Measurements from ENCODE around the gene MRPS21. TPM values are rescaled to one million over a fixed set of nuclear protein-coding genes. Genes with fewer than 3 reads are reported as not detected.
"Not testable (repeated sequence)": the region's sequence is repeated elsewhere in the genome, so short reads cannot be mapped to it uniquely, and the experiment has no call there.

Gene MRPS21
- total RNA-seq, 3 donors from 2014 or later (not counting 1 experiment from before 2014, with no cell fraction given) = 40.9 to 50.9 (median 42.2) TPM

DNA sequence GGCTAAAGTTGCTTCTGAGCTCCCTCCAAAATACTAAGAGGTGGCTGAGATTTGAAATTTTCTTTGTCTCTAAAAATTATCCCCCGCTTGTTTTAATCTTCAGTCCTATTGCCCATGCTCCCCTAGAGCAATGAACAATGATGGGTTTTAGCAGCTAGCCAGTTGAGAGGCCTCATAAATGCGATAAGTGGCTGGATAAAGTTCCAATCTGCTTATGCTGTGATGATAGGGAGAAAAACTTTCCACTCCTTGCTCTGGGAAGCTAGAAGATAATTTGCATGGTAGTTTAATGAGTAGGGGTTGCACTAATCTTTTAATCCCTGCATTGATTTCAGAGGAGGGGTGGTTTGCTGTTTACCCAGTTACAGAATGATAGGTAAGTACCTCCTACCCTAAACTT, 18.1 kb downstream of the MRPS21 start:
- intact Hi-C loops (cut with micrococcal nuclease) = no loop called here
- TF ChIP-seq, protein P1, sequence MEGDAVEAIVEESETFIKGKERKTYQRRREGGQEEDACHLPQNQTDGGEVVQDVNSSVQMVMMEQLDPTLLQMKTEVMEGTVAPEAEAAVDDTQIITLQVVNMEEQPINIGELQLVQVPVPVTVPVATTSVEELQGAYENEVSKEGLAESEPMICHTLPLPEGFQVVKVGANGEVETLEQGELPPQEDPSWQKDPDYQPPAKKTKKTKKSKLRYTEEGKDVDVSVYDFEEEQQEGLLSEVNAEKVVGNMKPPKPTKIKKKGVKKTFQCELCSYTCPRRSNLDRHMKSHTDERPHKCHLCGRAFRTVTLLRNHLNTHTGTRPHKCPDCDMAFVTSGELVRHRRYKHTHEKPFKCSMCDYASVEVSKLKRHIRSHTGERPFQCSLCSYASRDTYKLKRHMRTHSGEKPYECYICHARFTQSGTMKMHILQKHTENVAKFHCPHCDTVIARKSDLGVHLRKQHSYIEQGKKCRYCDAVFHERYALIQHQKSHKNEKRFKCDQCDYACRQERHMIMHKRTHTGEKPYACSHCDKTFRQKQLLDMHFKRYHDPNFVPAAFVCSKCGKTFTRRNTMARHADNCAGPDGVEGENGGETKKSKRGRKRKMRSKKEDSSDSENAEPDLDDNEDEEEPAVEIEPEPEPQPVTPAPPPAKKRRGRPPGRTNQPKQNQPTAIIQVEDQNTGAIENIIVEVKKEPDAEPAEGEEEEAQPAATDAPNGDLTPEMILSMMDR (IDR thresholded peaks at IDR 0.05) = no peak
- DNase-seq (no peak), ATAC-seq (no peak)
- H3K4me3 ChIP-seq (ENCODE audit: low read length) = no peak overlapping the region
- H3K36me3 ChIP-seq (ENCODE audit: control insufficient read depth, insufficient read depth, low read length) = peaks cover 8% of the 10 kb centered on the region
- no peaks in the 10 kb centered on the region for H3K4me1 Mint-ChIP-seq
- no peak overlapping the region for H3K27ac ChIP-seq (ENCODE audit: low read length)
- no peaks in the 10 kb centered on the region for H3K4me1 ChIP-seq (ENCODE audit: control insufficient read depth, insufficient read depth, low read length)
- H3K9me3 ChIP-seq (ENCODE audit: control insufficient read depth, insufficient read depth, low read length) = no peaks in the 10 kb centered on the region
- 83% methylated on average over 1 of the region's 2 CpGs for WGBS (ENCODE audit: insufficient coverage)
- H3K27me3 ChIP-seq (ENCODE audit: control insufficient read depth, insufficient read depth, low read length) = no peaks in the 10 kb centered on the region
- H3K9me3 Mint-ChIP-seq = no peaks in the 10 kb centered on the region
- no peak overlapping the region for H3K27ac Mint-ChIP-seq
- no peak overlapping the region for H3K4me3 Mint-ChIP-seq
- no peaks in the 10 kb centered on the region for H3K36me3 Mint-ChIP-seq
- H3K27me3 Mint-ChIP-seq (ENCODE audit: low read depth in 2 of 2) = peaks cover 0 to 4% of the 10 kb centered on the region in 2 donors

- WGBS (ENCODE audit: insufficient coverage) = 96% methylated on average over 4 of the region's 4 CpGs
- H3K27me3 Mint-ChIP-seq (ENCODE audit: low read depth in 2 of 2); DNase-seq; H3K36me3 Mint-ChIP-seq; H3K9me3 ChIP-seq (ENCODE audit: control insufficient read depth, insufficient read depth, low read length); H3K4me3 ChIP-seq (ENCODE audit: low read length); H3K9me3 Mint-ChIP-seq; H3K4me3 Mint-ChIP-seq; H3K27me3 ChIP-seq (ENCODE audit: control insufficient read depth, insufficient read depth, low read length); H3K4me1 Mint-ChIP-seq; H3K36me3 ChIP-seq (ENCODE audit: control insufficient read depth, insufficient read depth, low read length); H3K4me1 ChIP-seq (ENCODE audit: control insufficient read depth, insufficient read depth, low read length); H3K27ac ChIP-seq (ENCODE audit: low read length); intact Hi-C loops (cut with micrococcal nuclease); ATAC-seq; H3K27ac Mint-ChIP-seq: not testable (repeated sequence)
These were observed 21.0 kb downstream of the MRPS21 start for GRCh38 chr1:150314691-150315090.

DNA sequence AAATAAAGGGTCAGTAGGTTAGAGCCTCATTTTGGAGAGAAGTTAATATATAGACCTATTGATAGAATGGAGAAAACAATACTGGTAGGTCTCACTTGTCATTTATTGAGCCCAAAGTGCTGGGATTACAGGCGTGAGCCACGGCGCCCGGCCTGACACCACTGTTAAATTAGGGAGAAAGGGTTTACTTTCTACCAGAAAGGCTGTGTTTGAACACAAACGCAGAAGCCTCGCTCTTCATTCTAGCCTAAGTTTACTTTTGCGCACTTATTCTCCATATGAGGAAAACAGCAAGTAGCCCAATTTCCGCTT, 27.0 kb downstream of the MRPS21 start:
- Histone ChIP-seq H3K27ac (ENCODE audit: low read length) (peak overlapping the region; percentile 89), H3K9me3 (ENCODE audit: control insufficient read depth, insufficient read depth, low read length) (no peaks in the 10 kb centered on the region), H3K4me3 (ENCODE audit: low read length) (peak overlapping the region; percentile 85), H3K36me3 (ENCODE audit: control insufficient read depth, insufficient read depth, low read length) (peaks cover 11% of the 10 kb centered on the region), H3K27me3 (ENCODE audit: control insufficient read depth, insufficient read depth, low read length) (no peaks in the 10 kb centered on the region), H3K4me1 (ENCODE audit: control insufficient read depth, insufficient read depth, low read length) (peaks cover 12% of the 10 kb centered on the region)
- H3K9me3 Mint-ChIP-seq = no peaks in the 10 kb centered on the region
- peak overlapping the region; percentile 99 to 100 for H3K27ac Mint-ChIP-seq
- peaks cover 18 to 22% of the 10 kb centered on the region in 2 donors for H3K4me1 Mint-ChIP-seq
- no peak for ATAC-seq
- TF ChIP-seq, protein P1 (IDR thresholded peaks at IDR 0.05) = no peak
- 76% methylated on average over 8 of the region's 8 CpGs for WGBS (ENCODE audit: insufficient coverage)
- H3K27me3 Mint-ChIP-seq (ENCODE audit: low read depth in 2 of 2) = peaks cover 0 to 3% of the 10 kb centered on the region in 2 donors
- intact Hi-C loops (cut with micrococcal nuclease) = loop anchor here (2.0 to 5.0 kb wide), 2 partner anchors 52 to 63 kb away; partner anchors contain the start of genes APH1A and CA14
- DNase-seq = peak in 1 of 2 donors; percentile 23
- peak overlapping the region; percentile 100 for H3K4me3 Mint-ChIP-seq
- H3K36me3 Mint-ChIP-seq = no peaks in the 10 kb centered on the region

DNA sequence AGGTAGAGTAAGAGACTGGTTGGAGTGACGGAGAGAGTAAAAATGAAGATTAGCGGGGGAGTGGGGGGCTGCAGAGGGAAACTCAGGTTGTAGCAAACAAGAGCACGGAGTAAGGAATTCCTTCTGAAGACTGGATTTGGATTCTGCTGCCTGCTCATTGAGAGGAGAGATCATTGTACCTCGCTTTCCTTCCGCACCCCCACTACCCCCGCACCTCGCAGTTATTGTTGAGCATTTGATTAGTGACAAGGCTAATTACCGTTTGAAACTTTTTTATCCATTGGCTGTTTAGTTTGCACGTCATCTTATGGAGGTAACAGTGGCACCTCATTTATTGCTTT, 28.1 kb downstream of the MRPS21 start:
- peak overlapping the region; percentile 89 for H3K27ac ChIP-seq (ENCODE audit: low read length)
- TF ChIP-seq, protein P1 (IDR thresholded peaks at IDR 0.05) = no peak
- no peaks in the 10 kb centered on the region for H3K9me3 Mint-ChIP-seq
- peak overlapping the region; percentile 85 for H3K4me3 ChIP-seq (ENCODE audit: low read length)
- no peaks in the 10 kb centered on the region for H3K27me3 ChIP-seq (ENCODE audit: control insufficient read depth, insufficient read depth, low read length)
- peaks cover 22 to 29% of the 10 kb centered on the region in 2 donors for H3K4me1 Mint-ChIP-seq
- peak overlapping the region; percentile 99 to 100 for H3K27ac Mint-ChIP-seq
- H3K36me3 Mint-ChIP-seq = no peaks in the 10 kb centered on the region
- peak in 1 of 2 donors; percentile 40 for DNase-seq
- no peaks in the 10 kb centered on the region for H3K9me3 ChIP-seq (ENCODE audit: control insufficient read depth, insufficient read depth, low read length)
- H3K4me3 Mint-ChIP-seq = peak overlapping the region; percentile 100
- intact Hi-C loops (cut with micrococcal nuclease) = loop anchor here (1.0 to 5.0 kb wide), 4 partner anchors 42 to 85 kb away; partner anchors contain the start of genes ANP32E, APH1A and CA14
- ATAC-seq = peak in 1 of 3 donors; percentile 12
- WGBS (ENCODE audit: insufficient coverage) = 0% methylated on average over 5 of the region's 9 CpGs
- H3K27me3 Mint-ChIP-seq (ENCODE audit: low read depth in 2 of 2) = peaks cover 0 to 3% of the 10 kb centered on the region in 2 donors
- peaks cover 12% of the 10 kb centered on the region for H3K4me1 ChIP-seq (ENCODE audit: control insufficient read depth, insufficient read depth, low read length)
- H3K36me3 ChIP-seq (ENCODE audit: control insufficient read depth, insufficient read depth, low read length) = peaks cover 23% of the 10 kb centered on the region
